Ishikawa (cell line): ENCODE results near the gene USP6NL.

Experiments used
- NFIC ChIP-seq: IDR thresholded peaks from 2 replicates; pipeline ENCODE4 v1.6.1; 2012
- YY1 ChIP-seq: IDR thresholded peaks from 2 replicates; pipeline ENCODE4 v1.6.1; 2012; ENCODE audit warnings: low read depth

DNA sequence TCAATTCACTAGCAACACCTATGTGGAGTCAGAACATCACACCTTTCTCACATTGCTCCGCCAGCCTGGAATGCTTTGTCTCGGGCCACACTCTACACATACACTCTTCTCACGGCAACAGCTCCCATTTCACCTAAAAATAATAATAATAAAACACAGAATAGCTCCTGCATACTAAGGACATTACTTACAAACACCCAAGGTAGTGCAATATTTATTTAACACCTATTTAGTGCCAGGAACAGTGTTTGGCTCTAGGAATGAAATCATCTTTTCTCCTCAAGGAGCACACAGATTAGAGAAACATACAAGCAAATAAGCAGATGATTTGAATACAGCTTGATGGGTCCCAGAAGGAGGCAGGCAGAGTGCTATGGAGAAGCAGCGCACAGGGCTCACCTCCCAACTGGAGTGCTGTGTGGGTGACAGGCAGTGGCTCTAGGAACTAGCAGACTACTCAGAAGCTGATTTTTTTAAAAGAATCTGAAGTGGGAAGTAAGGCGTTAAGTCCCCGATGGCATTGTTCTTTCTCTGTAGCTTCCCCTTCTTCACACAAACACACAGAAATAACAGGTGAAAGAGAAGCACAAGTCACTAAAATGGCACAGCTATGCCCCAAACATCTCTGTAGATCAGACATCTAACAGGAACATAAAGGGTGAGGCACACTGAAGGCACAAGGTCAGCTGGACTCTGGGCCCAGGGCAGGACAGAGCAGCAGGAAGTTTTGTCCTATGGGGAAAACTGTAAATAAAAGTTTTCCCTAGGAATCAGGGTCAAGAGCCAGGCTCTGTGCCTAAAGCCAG, 16.7 kb downstream of the USP6NL start:
- TF ChIP-seq NFIC (no peak), YY1 (no peak)
